Body of pancreas (tissue), 4 donors: ENCODE data around the gene TCF12.

Experiments used
- POLR2A ChIP-seq, 3 donors: fragments of 450-650 bp; IDR thresholded peaks; one replicate each; pipeline ENCODE4 v1.6.1; 2016; ENCODE audit warnings: antibody characterized with exemption in 3 of 3, mild to moderate bottlenecking in 2 of 3
- TF ChIP-seq, protein P1 (sequence below), 7 experiments: fragments of 450-650 bp in 4 of 7; fragments of 200-600 bp in 3 of 7; sonication (generic) in 3 of 7; IDR thresholded peaks; one replicate each; pipeline ENCODE4 v1.5.1; 2016 to 2019; ENCODE audit warnings: antibody characterized with exemption in 7 of 7

GRCh38 chr15:57032338-57032737 lies 113.9 kb downstream of the TCF12 start:
- TF ChIP-seq, protein P1, sequence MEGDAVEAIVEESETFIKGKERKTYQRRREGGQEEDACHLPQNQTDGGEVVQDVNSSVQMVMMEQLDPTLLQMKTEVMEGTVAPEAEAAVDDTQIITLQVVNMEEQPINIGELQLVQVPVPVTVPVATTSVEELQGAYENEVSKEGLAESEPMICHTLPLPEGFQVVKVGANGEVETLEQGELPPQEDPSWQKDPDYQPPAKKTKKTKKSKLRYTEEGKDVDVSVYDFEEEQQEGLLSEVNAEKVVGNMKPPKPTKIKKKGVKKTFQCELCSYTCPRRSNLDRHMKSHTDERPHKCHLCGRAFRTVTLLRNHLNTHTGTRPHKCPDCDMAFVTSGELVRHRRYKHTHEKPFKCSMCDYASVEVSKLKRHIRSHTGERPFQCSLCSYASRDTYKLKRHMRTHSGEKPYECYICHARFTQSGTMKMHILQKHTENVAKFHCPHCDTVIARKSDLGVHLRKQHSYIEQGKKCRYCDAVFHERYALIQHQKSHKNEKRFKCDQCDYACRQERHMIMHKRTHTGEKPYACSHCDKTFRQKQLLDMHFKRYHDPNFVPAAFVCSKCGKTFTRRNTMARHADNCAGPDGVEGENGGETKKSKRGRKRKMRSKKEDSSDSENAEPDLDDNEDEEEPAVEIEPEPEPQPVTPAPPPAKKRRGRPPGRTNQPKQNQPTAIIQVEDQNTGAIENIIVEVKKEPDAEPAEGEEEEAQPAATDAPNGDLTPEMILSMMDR (IDR thresholded peaks at IDR 0.05), result no peak
- TF ChIP-seq POLR2A (IDR thresholded peaks at IDR 0.05), result no peak
